Esophagus muscularis mucosa (tissue), 4 donors: ENCODE data around the gene FER. TPM values are rescaled to one million over a fixed set of nuclear protein-coding genes. Genes with fewer than 3 reads are reported as not detected.
"Not testable (repeated sequence)": the region's sequence is repeated elsewhere in the genome, so short reads cannot be mapped to it uniquely, and the experiment has no call there.

ENCODE experiments used
- DNase-seq: peaks from one replicate; pipeline ENCODE4 v3.0.0-alpha.2; 2017; ENCODE audit errors: extremely low spot score
- H3K27ac ChIP-seq, 4 donors: fragments of 200-600 bp; sonication (generic); replicated peaks in 1 of 4; 1 replicate in 3 of 4; 2 replicates in 1 of 4; pipeline ENCODE4 v1.5.1; 2016 to 2019; ENCODE audit warnings: mild to moderate bottlenecking in 1 of 4
- H3K27me3 ChIP-seq, 4 donors: fragments of 200-600 bp; sonication (generic); one replicate each; pipeline versions ENCODE4 v1.5.1 to v1.6.0; 2016 to 2019
- H3K36me3 ChIP-seq, 4 donors: fragments of 200-600 bp; sonication (generic); one replicate each; pipeline ENCODE4 v1.5.1; 2016 to 2019
- H3K4me1 ChIP-seq, 4 donors: fragments of 200-600 bp; sonication (generic); one replicate each; pipeline ENCODE4 v1.5.1; 2016 to 2019
- H3K4me3 ChIP-seq, 4 donors: fragments of 200-600 bp; sonication (generic); 1 replicate in 2 of 4; 2 replicates in 2 of 4; pipeline ENCODE4 v1.5.1; 2016 to 2019; ENCODE audit warnings: mild to moderate bottlenecking in 4 of 4, moderate library complexity in 1 of 4
- H3K9me3 ChIP-seq, 4 donors: fragments of 200-600 bp; sonication (generic); 1 replicate in 3 of 4; 2 replicates in 1 of 4; pipeline ENCODE4 v1.5.1; 2016 to 2019
- CTCF ChIP-seq, 3 experiments: fragments of 200-600 bp in 2 of 3; fragments of 450-650 bp in 1 of 3; sonication (generic) in 2 of 3; IDR thresholded peaks; one replicate each; pipeline ENCODE4 v1.5.1; 2017 to 2019; ENCODE audit warnings: antibody characterized with exemption in 3 of 3, mild to moderate bottlenecking in 2 of 3, moderate library complexity in 1 of 3
- EP300 ChIP-seq: sonication (generic); formaldehyde crosslinking; IDR thresholded peaks from one replicate; pipeline ENCODE4 v1.6.1; 2017; ENCODE audit warnings: antibody characterized with exemption
- POLR2A ChIP-seq: fragments of 450-650 bp; IDR thresholded peaks from one replicate; pipeline ENCODE4 v1.6.1; 2017; ENCODE audit warnings: antibody characterized with exemption, moderate library complexity, mild to moderate bottlenecking, low read depth
- POLR2AphosphoS5 ChIP-seq, 2 donors: sonication (generic); formaldehyde crosslinking; IDR thresholded peaks; one replicate each; pipeline ENCODE4 v1.6.1; 2017; ENCODE audit warnings: antibody characterized with exemption in 2 of 2
- WGBS: methylation state at CpG from one replicate; pipeline ENCODE4 v1.1.5; 2018; 5-methylcytosine and 5-hydroxymethylcytosine counted together
- intact Hi-C: fragments of 100-400 bp; cut with DNase I; formaldehyde crosslinking; loops from one replicate; pipeline ENCODE4 v1.15.1; 2023
- total RNA-seq, 4 donors: library from RNA; depleted of rRNA; stranded (reverse); fragments of >200 nt; gene quantifications; one replicate each; pipeline versions ENCODE4 v1.1.0 to v1.2.1, GENCODE V29; 2016

The FER gene
- total RNA-seq, 4 donors from 2014 or later = 17.6 to 32.8 (median 25.4) TPM

DNA sequence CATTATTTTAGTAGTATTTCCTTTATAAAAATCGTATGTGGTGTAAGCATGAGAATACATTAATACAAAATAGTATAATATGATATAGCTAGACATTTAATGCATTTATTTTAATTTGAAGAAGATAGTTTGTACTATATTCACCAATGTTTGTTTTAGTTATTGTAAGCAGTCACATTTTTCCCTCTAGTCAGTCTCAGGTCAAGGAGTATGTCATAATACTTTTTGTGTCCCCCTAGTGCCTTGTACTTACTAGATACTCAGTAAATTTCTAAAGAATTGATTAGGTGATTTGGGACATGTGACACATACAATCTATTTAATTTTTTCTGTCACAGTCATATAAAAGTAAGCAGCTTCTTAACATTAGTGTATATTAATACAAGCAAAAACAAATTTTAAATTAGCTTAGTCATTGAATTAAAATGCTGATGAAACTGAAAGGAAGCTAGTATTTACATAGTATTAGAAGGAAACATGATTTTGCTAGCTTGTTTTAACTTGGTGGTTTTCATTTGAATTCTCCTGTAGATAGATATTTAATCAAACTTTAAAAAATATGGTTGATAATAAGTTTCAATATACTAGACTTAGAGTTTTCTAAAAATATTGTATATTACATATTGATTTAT, 242.2 kb downstream of the FER start:
- Histone ChIP-seq H3K9me3 (peaks cover 0 to 14% (median 4%) of the 10 kb centered on the region in 4 donors), H3K4me1 (peaks cover 0 to 8% (median 3%) of the 10 kb centered on the region in 4 donors), H3K27ac (no peak overlapping the region), H3K4me3 (no peak overlapping the region), H3K36me3 (peaks cover 0 to 5% (median 0%) of the 10 kb centered on the region in 4 donors), H3K27me3 (no peaks in the 10 kb centered on the region)
- intact Hi-C loops = no loop called here
- TF ChIP-seq POLR2A (no peak), EP300 (no peak), POLR2AphosphoS5 (IDR thresholded peaks at IDR 0.05) (no peak), CTCF (IDR thresholded peaks at IDR 0.05) (no peak)
- WGBS = 63% methylated on average over 1 of the region's 1 CpG
- no peak for DNase-seq

- H3K9me3 ChIP-seq, H3K4me1 ChIP-seq, DNase-seq, intact Hi-C loops, H3K36me3 ChIP-seq, H3K27ac ChIP-seq, H3K4me3 ChIP-seq, H3K27me3 ChIP-seq: not testable (repeated sequence)
- 98% methylated on average over 15 of the region's 47 CpGs for WGBS
Observed at GRCh38 chr5:108992396-108993085, 244.8 kb downstream of the FER start.

DNA sequence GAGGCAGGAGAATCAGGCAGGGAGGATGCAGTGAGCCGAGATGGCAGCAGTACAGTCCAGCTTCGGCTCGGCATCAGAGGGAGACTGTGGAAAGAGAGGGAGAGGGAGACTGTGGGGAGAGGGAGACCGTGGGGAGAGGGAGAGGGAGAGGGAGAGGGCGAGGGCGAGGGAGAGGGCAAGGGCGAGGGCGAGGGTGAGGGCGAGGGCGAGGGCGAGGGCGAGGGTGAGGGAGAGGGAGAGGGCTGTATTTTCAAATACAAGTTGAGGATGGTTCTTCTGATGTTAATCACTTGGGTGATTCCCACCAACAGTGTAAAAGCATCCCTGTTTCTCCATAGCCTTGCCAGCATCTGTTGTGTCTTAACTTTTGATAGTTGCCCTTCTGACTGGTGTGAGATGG, 245.7 kb downstream of the FER start:
- H3K4me1 ChIP-seq, H3K4me3 ChIP-seq, H3K27ac ChIP-seq, DNase-seq, H3K9me3 ChIP-seq, H3K27me3 ChIP-seq, intact Hi-C loops, H3K36me3 ChIP-seq: not testable (repeated sequence)
- WGBS = over 99% methylated on average over 12 of the region's 12 CpGs

- Histone ChIP-seq H3K4me3 (no peak overlapping the region), H3K27me3 (no peaks in the 10 kb centered on the region), H3K27ac (no peak overlapping the region), H3K4me1 (no peaks in the 10 kb centered on the region), H3K36me3 (peaks cover 0 to 4% (median 0%) of the 10 kb centered on the region in 4 donors), H3K9me3 (no peaks in the 10 kb centered on the region)
- WGBS = 100% methylated on average over 4 of the region's 4 CpGs
- no peak for DNase-seq
- intact Hi-C loops = no loop called here
- TF ChIP-seq POLR2AphosphoS5 (IDR thresholded peaks at IDR 0.05) (no peak), CTCF (IDR thresholded peaks at IDR 0.05) (no peak), EP300 (no peak), POLR2A (no peak)
Observed at GRCh38 chr5:108997720-108998119, 250.0 kb downstream of the FER start.

GRCh38 chr5:108998216-108998615, 250.5 kb downstream of the FER start:
- no peak for TF ChIP-seq POLR2AphosphoS5 (IDR thresholded peaks at IDR 0.05)
- TF ChIP-seq POLR2A = no peak
- TF ChIP-seq CTCF (IDR thresholded peaks at IDR 0.05) = no peak
- TF ChIP-seq EP300 = no peak
- DNase-seq = no peak
- Histone ChIP-seq H3K27ac (no peak overlapping the region), H3K9me3 (no peaks in the 10 kb centered on the region), H3K4me3 (no peak overlapping the region), H3K4me1 (no peaks in the 10 kb centered on the region), H3K27me3 (no peaks in the 10 kb centered on the region), H3K36me3 (peaks cover 0 to 4% (median 0%) of the 10 kb centered on the region in 4 donors)
- intact Hi-C loops = no loop called here
- WGBS = 98% methylated on average over 11 of the region's 11 CpGs
